Adipose tissue (tissue), 3 donors: ENCODE data around the gene TLR9. TPM values are rescaled to one million over a fixed set of nuclear protein-coding genes. Genes with fewer than 3 reads are reported as not detected.
"Not testable (repeated sequence)": the region's sequence is repeated elsewhere in the genome, so short reads cannot be mapped to it uniquely, and the experiment has no call there.

Source experiments
- H3K27ac ChIP-seq: one replicate; pipeline ENCODE4 v1.5.1; 2013; ENCODE audit warnings: low read depth, low read length
- WGBS, 3 donors: extraction: QIAGEN DNeasy Blood & Tissue Kit; methylation state at CpG; one replicate each; pipeline ENCODE4 v1.1.7; 2013; 5-methylcytosine and 5-hydroxymethylcytosine counted together
- polyA plus RNA-seq, 3 donors: library from polyadenylated mRNA; stranded (reverse); fragments of 200-250 nt; gene quantifications; one replicate each; pipeline ENCODE4 v1.2.3, GENCODE V29; 2013
- donor health status: healthy with polysubstance abuse.
- donor health status: Bipolar disorder and iron deficiency.
- donor health status: healthy.

The TLR9 gene
- polyA plus RNA-seq = under 1 TPM; 0.08 to 0.22 (median 0.15) TPM

- H3K27ac ChIP-seq = no peak within 1 kb of the TSS
- WGBS, 3 donors = 47 to 77% (median 50%) methylated on average over 9 of the region's 9 CpGs
Observed at GRCh38 chr3:52225452-52226228, at the start of gene TLR9. TLR9 (minus strand) TSS chr3:52225645; CDS start chr3:52225529, 116 bp downstream.

- H3K27ac ChIP-seq = not testable (repeated sequence)
- 91% methylated on average over 18 of the region's 18 CpGs for WGBS, 3 donors
Observed at GRCh38 chr3:52274781-52275180, 49.3 kb upstream of the TLR9 start.

GRCh38 chr3:52272831-52273230 is 47.4 kb upstream of the TLR9 start:
- H3K27ac ChIP-seq = no peak overlapping the region
- WGBS, 3 donors = 62 to 81% (median 74%) methylated on average over 3 of the region's 3 CpGs

- H3K27ac ChIP-seq = not testable (repeated sequence)
- 91 to 94% (median 93%) methylated on average over 9 of the region's 9 CpGs for WGBS, 3 donors
Observed at GRCh38 chr3:52272172-52272571, 46.7 kb upstream of the TLR9 start.

- 29 to 61% (median 34%) methylated on average over 9 of the region's 9 CpGs for WGBS, 3 donors
- no peak overlapping the region for H3K27ac ChIP-seq
Observed at GRCh38 chr3:52270252-52270754, 44.9 kb upstream of the TLR9 start.

- no peak overlapping the region for H3K27ac ChIP-seq
- WGBS, 3 donors = 49 to 57% (median 51%) methylated on average over 3 of the region's 3 CpGs
Observed at GRCh38 chr3:52269776-52270175, 44.3 kb upstream of the TLR9 start.

- WGBS, 3 donors = 78 to 87% (median 85%) methylated on average over 7 of the region's 7 CpGs
- no peak overlapping the region for H3K27ac ChIP-seq
Observed at GRCh38 chr3:52268036-52268435, 42.6 kb upstream of the TLR9 start.

GRCh38 chr3:52265387-52265786 is 39.9 kb upstream of the TLR9 start:
- WGBS, 3 donors = 93 to 97% (median 97%) methylated on average over 6 of the region's 6 CpGs
- no peak overlapping the region for H3K27ac ChIP-seq

- H3K27ac ChIP-seq = no peak overlapping the region
Observed at GRCh38 chr3:52262447-52262846, 37.0 kb upstream of the TLR9 start.

- H3K27ac ChIP-seq = no peak overlapping the region
- 89 to 95% (median 91%) methylated on average over 4 of the region's 4 CpGs for WGBS, 3 donors
Observed at GRCh38 chr3:52259448-52259847, 34.0 kb upstream of the TLR9 start.

GRCh38 chr3:52259035-52259434 is 33.6 kb upstream of the TLR9 start:
- WGBS, 3 donors = 52 to 76% (median 53%) methylated on average over 1 of the region's 1 CpG
- no peak overlapping the region for H3K27ac ChIP-seq

- H3K27ac ChIP-seq = no peak overlapping the region
- WGBS, 3 donors = 78 to 88% (median 83%) methylated on average over 4 of the region's 4 CpGs
Observed at GRCh38 chr3:52257911-52258310, 32.5 kb upstream of the TLR9 start.

- H3K27ac ChIP-seq = no peak overlapping the region
- WGBS, 3 donors = 80 to 88% (median 83%) methylated on average over 4 of the region's 4 CpGs
Observed at GRCh38 chr3:52256622-52257021, 31.2 kb upstream of the TLR9 start.

GRCh38 chr3:52256159-52256558 is 30.7 kb upstream of the TLR9 start:
- H3K27ac ChIP-seq = no peak overlapping the region
- 80 to 93% (median 91%) methylated on average over 3 of the region's 3 CpGs for WGBS, 3 donors

- H3K27ac ChIP-seq = no peak overlapping the region
- WGBS, 3 donors = 74 to 85% (median 81%) methylated on average over 9 of the region's 9 CpGs
Observed at GRCh38 chr3:52254608-52255007, 29.2 kb upstream of the TLR9 start.

GRCh38 chr3:52253314-52254304 is 28.2 kb upstream of the TLR9 start:
- WGBS, 3 donors = 59 to 81% (median 59%) methylated on average over 11 to 12 of the region's 12 CpGs
- no peak overlapping the region for H3K27ac ChIP-seq

GRCh38 chr3:52250122-52250521 is 24.7 kb upstream of the TLR9 start:
- 75 to 93% (median 90%) methylated on average over 1 of the region's 1 CpG for WGBS, 3 donors
- H3K27ac ChIP-seq = no peak overlapping the region

GRCh38 chr3:52249683-52250082 is 24.2 kb upstream of the TLR9 start:
- no peak overlapping the region for H3K27ac ChIP-seq
- 81 to 91% (median 87%) methylated on average over 6 of the region's 6 CpGs for WGBS, 3 donors
